Activated CD4-positive, alpha-beta T cell treated with anti-CD3 and anti-CD28 coated beads, Interleukin-2, Interleukin-4, amounts not matched to agents 100 ng/mL and 50 ng/mL, durations not matched to agents 16 hours and 8 hours (primary cell): Measurements from ENCODE around the gene PLXNB1.
"Not testable (repeated sequence)": the region's sequence is repeated elsewhere in the genome, so short reads cannot be mapped to it uniquely, and the experiment has no call there.

ENCODE experiments used
- DNase-seq: peaks from one replicate; pipeline ENCODE4 v3.0.0-alpha.2; 2020; ENCODE audit warnings: low spot score

Gene PLXNB1

DNA sequence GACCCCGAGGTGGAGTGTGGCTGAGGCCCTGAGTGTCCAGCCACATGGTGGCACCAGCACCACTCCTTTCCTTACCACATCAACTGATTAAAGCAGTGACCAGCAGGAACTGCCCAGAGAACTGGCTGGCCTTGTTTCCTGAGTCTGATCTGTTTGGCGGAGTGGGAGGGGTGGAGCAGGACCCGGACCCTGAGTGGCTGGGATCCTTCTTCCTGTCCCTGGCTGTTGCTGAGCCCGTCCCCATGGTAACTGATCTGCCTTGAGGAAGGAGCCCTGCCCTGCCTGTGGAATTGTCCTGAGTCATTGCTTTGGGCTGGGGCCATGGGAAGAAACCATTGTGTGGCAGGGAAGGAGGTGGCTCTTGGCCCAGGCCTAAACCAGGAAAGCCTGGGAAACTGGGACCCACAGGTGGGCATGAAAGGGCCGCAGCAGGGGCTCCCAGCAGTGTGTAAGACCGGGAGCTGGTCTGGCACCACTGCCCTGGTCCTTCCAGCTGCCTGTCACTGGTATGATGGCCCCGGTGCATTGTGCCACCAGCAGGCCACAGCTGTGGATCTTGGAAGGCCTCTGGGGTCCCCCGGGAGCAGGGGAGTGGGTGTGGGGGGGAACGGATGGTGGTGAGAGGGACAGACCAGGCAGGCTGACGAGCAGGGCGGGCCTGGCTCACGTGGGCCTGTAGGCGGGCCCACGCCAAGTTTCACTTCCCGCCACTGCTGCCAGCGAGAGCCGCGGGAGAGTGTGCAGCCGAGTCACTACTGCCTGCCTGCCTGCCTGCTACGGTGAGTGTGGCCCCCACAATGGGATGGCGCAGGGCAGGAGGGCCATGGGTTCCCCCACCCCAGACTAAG, 35.9 kb upstream of the PLXNB1 start:
- DNase-seq = peak; percentile 89

DNA sequence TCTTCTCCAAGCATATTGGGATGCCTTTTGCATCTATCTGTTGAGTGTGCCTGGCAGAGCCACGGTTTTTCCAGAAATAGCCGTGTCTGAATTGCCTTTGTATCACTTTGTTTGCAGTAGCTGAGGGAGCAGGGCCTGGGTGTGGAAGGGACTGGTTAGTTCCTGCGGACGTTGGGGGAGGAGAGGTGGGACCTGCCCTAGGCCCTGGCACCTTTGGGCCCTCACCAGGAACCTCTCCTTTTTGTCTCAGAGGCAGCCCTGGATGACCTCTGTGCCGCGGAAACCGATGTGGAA, 35.3 kb upstream of the PLXNB1 start:
- no peak for DNase-seq

DNA sequence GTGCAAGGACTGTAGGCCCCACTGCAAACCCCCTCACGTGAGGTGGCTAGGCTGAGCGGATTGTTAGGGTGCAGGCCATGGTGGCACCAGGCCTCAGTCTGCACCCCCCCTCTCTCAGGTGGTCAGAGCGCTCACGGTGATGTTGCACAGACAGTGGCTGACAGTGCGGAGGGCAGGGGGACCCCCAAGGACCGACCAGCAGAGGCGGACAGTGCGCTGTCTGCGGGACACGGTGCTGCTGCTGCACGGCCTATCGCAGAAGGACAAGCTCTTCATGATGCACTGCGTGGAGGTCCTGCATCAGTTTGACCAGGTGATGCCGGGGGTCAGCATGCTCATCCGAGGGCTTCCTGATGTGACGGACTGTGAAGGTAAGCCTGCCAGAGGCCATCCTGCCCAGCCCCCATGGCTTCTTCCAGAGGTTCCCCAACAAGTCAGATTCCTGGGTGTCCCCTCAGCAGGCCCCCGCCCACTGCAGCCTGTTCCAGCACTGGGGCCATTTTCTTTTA, 34.9 kb upstream of the PLXNB1 start:
- DNase-seq = no peak

DNA sequence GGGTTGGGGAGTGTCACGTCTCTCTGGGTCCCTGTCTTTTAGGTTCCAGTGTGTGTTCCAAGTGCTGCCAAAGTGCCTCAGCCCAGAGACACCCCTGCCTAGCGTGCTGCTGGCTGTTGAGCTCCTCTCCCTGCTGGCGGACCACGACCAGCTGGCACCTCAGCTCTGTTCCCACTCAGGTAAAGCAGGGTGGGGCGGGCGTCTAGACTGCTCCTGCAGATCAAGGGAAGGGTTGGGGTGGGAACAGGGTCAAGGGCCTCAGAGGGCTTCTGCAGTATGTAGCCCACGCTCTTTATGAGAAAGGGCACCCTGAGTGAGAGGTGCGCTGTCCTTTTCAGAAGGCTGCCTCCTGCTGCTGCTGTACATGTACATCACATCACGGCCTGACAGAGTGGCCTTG, 33.8 kb upstream of the PLXNB1 start:
- DNase-seq = no peak

DNA sequence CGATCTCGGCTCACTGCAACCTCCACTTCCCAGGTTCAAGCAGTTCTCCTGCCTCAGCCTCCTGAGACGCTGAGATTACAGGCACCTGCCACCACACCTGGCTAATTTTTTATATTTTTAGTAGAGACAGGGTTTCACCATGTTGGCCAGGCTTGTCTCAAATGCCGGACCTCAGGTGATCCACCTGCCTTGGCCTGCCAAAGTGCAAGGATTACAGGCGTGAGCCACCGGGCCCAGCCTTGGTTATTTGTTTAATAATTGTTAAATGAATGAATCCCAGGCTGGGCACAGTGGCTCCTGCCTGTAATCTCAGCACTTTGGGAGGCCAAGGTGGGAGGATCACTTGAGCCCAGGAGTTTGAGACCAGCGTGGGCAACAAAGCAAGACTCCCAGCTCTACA, 31.9 kb upstream of the PLXNB1 start:
- not testable (repeated sequence) for DNase-seq

DNA sequence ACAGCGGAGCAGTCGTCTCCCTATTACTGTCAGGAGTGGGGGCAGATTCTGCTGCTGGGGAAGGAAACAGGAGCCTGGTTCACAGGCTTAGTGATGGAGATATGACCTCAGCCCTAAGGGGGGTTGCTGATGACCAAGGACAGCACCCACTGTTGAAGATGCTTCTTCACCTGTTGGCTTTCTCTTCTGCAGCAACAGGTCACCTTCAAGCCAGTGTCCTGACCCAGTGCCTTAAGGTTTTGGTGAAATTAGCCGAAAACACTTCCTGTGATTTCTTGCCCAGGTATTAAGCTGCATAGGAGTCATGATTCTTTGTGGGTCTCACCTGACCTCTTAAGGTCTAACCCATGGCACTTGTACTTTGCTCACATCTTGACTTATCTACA, 30.6 kb upstream of the PLXNB1 start:
- no peak for DNase-seq

DNA sequence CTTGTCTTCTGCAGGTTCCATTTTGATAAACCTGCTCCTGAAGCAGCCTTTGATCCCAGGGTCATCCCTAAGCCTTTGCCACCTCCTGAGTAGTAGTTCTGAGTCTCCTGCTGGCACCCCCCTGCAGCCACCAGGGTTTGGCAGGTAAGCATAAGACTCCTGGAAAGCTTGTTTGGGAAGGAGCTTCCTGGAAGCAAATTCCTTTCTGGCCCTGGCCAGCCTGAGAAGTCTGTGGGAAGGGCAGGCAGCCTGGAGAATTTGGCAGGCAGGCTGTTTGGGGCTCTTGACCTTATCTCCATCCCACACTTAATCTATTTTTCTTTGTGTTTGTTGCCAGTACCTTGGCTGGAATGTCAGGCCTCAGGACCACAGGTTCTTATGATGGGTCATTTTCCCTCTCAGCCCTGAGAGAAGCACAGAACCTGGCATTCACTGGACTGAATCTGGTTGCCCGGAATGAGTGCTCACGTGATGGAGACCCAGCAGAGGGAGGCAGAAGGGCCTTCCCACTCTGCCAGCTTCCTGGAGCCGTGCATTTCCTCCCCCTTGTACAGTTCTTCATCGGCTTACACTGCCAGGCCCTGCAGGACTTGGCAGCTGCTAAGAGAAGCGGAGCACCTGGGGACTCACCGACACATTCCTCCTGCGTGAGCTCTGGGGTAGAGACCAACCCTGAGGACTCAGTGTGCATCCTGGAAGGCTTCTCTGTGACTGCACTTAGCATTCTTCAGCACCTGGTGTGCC, 30.1 kb upstream of the PLXNB1 start:
- no peak for DNase-seq

DNA sequence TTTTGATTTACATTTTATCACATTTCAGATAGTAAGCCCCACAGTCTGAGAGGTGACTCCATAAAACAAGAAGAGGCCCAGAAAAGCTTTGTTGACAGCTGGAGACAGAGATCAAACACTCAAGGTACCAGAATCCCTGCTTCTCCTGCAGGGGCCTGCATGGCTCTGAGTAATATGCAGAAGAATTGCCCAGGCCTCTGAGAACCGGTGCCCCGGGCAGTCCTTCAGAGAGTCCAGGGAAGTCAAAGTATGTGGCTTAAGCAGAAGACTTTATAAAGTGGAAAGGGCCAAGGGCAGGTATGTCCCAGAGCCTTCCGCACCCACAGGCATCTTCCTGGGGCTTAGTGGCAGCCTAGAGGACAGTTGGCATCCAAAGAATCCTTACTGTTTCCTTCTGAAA, 29.4 kb upstream of the PLXNB1 start:
- DNase-seq = no peak

DNA sequence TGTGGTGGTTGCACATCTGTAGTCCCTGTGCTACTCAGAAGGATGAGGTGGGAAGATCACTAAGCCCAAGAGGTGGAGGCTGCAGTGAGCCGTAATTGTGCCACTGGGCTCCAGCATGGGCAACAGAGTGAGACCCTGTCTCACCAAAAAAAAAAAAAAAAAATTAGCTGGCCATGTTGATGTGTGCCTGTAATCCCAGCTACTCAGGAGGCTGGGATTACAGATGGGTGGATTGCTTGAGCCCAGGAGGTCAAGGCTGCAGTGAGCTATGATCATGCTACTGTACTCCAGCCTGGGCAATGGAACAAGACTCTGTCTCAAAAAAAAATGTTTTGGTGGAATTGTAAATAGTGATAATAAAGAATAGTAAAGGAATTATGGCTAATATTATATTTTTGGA, 26.6 kb upstream of the PLXNB1 start:
- no peak for DNase-seq

DNA sequence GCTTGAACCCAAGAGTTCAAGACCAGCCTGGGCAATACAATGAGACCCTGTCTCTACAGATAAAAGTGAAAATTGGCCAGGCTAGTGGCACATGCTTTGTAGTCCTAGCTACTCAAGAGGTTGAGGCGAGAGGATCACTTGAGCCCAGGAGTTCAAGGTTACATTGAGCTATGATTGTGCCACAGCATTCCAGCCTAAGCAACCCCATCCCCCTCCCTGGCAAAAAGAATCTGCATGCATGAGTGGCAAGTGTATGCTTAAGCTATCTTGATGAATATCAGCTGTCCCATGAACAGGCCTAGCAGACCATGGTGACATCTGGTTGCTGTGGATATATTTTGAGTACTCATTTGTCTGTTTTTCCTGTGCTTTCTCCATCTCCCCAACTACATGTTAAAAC, 21.4 kb upstream of the PLXNB1 start:
- no peak for DNase-seq

DNA sequence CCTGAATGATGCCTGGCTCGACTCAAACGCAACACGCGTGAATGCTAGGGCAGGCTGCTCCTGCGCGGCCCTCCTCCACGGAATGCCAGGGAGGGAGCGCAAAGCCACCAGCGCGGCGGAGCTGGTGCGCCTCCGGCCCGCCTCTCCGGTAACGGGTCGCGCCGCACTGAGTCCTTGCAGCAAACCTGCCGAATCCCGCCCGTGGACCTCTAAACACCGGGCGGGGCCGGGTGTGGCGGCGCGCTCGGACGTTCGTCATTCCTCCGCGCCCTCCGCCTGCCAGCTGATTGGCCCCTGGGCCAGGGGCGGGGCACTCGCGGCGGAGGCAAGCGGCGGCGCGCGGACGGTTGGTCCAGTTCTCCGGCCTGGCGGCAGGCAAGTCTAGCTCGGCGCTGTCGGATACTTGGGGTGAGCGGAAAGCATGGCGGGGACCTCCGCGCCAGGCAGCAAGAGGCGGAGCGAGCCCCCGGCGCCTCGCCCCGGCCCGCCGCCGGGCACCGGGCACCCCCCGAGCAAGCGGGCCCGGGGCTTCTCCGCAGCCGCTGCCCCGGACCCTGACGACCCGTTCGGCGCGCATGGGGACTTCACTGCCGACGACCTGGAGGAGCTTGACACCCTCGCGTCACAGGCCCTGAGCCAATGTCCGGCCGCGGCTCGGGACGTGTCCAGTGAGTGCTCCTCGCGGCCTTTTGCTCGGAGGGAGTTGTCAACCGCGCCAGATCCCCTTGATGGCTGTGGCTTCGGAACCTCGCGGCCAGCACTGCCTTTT, 16.7 kb upstream of the PLXNB1 start, which contains the start of gene ATRIP:
Gene ATRIP, plus strand, starts transcription at position 313 of the 769 bp plus-strand sequence. Its CDS starts 109 bp downstream, at position 422.
- DNase-seq = peak; percentile 90

DNA sequence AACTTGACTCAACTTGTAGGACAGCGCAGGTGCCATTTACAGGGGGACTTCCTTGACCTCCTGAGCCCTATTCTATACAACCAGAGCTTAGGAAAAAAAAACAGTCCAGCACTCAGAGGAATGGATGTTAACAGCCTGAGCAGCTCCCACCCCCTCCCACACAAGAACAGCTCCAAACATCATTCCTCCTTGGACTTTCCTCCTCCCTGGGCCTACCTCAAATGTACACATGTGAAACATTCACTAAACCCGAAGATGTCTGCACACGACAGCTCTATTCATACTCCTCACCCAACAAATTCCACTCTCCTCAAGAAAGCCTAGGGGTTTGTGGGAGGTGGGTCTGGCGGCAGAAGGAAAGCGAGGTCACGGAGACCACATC, 16.1 kb upstream of the PLXNB1 start:
- DNase-seq = no peak

DNA sequence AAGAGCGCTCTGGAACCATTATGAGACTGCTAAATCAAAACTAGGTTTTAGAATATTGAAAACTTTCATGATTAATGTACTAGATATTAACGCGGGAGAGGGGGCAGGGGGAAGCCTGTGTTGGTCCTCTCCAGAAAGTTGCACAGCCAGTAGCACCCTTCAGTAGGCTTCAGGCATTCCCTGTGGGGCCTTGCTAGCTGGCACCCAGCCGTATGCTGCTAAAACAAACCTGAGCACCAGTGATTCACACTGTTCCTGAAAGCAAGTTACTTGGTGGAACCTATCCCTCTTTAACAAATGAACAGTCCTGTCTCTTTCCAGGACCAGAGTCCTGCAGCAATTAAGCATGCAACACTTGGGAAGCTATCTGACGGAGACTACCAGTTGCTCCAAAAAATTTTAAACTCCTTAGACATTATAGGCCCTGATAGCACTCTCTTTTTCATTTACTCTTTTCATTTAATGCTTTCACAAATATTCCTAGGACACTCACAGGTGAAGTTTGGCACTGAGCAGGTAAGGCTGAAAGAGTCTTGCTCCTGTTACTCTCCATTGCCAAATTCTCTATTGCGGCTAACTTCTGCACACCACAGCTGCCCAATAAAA, 15.5 kb upstream of the PLXNB1 start:
- no peak for DNase-seq

DNA sequence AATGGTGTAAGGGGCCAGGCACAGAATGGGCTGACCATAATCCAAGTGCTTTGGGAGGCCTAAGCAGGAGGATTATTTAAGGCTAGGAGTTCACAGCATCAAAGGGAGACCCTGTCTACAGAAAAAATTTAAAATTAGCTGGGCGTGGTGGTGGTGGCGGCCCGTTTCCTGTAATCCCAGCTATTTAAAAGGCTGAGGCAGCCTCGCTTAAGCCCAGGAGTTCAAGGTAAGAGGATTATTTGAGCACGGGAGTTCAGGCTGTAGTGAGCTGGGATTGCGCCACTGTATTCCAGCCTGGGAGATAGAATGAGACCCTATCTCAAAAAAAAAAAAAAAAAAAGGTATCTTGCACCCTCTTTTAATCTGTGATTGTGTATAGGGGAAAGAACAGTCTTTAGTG, 12.1 kb upstream of the PLXNB1 start:
- no peak for DNase-seq

DNA sequence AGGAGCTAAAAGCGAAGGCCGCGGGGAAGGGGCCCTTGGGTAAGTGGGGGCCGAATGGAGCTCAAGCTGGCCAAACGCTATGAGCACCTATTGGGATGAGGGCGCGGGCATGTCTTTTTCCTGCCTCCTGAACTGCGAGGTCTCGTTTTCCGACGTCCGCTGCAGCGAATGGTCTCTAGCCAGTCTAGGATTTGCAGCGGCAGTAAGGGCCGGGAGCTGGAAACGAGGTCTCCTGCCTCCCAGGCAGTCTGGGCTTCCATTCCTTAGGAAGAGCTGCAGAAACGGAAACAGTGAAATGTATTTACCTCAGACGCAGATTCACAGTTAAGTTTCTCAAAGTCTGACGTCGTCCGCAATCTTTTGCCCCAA, 10.7 kb upstream of the PLXNB1 start:
- DNase-seq = no peak

DNA sequence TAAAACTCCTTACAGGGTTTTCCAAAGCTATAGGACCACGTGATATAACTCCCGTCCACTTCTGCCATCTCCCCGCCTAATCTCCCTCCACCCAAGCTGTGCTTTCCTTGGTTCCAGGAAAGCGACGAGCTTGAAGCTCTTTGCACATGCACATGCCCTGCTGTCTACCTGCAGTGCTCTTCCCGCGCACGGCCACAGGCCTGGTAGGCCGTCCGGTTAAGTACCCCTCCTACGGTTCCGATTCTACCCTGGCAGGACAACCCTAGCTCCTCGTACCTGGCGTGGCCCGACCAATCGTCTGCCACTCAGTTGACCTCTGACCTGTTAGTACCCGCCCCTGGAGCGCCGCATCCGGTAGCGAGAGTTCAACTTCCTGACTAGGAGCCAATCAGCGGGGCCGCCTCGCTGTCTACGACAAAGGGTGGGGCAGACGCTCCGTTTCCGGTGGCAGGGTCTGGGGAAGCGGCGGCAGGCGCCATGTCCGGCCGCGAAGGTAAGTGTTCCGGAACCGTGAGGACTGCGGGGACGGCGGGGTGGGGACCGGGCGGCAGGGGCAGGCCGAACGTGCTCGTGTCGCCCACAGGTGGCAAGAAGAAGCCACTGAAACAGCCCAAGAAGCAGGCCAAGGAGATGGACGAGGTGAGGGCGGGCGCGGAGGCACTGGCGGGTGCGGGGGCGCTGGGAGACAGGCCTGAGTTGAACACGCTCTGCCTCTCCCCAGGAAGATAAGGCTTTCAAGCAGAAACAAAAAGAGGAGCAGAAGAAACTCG, 10.1 kb upstream of the PLXNB1 start, which contains the start of the genes CCDC51 and TMA7:
Gene CCDC51, minus strand, starts transcription at position 300 of the 770 bp plus-strand sequence. CDS start 4,991 bp downstream, outside the sequence.
Gene TMA7, plus strand, starts transcription at position 438 of the 770 bp plus-strand sequence. Its CDS starts 40 bp downstream, at position 478.
- DNase-seq = peak; percentile 99

DNA sequence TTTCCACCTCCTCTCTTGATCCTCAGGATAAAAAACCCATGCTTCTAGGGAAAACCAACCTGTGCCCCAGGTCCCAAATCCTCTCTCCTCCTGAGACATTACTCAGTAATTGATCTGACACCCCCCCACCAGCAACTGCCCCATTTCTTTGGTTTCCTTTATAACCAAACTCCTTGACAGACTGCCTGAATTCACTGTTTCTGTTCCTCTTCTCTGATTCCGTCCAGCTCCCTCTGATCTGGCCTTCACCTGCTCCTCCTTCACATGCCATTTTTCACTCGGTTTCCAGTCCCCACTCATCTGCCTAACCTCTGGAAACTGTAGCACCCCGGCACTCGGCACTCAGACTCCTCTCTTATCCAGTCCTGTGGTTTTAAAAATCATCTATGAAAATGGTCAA, 7.9 kb upstream of the PLXNB1 start:
- no peak for DNase-seq

DNA sequence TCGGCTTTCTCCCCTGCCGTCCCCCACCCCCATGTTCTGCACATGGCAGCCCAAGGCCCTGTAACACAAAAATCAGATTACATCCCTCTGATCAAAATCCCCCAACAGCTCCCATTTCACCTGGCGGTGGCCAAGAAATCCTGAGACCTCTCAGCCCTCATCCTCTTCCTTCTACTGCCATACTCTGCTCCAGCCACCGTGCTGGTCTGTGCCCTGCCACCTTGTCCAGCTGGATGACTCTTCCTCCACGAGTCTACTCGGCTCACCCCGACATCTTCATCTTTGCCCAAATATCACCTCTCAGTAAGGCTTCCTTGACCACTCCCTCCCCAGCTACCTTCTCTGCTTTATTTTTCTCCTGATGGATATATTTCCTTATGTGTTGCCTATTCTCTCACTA, 7.0 kb upstream of the PLXNB1 start:
- DNase-seq = no peak

DNA sequence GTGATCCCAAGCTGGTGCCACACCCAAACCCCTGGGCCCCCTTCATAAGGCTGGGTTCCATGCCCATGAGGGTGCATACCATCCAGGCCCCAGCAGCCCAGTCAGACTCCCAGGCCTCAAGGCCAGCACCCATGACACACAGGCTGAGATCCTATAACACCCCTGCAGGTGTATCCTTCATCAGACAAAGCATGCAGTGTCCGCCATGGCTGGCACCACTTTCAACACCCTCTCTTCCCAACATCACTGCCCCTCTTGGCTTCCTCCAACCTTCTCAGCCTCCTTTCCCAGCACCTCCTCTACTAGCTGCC, 6.5 kb upstream of the PLXNB1 start:
- DNase-seq = no peak

DNA sequence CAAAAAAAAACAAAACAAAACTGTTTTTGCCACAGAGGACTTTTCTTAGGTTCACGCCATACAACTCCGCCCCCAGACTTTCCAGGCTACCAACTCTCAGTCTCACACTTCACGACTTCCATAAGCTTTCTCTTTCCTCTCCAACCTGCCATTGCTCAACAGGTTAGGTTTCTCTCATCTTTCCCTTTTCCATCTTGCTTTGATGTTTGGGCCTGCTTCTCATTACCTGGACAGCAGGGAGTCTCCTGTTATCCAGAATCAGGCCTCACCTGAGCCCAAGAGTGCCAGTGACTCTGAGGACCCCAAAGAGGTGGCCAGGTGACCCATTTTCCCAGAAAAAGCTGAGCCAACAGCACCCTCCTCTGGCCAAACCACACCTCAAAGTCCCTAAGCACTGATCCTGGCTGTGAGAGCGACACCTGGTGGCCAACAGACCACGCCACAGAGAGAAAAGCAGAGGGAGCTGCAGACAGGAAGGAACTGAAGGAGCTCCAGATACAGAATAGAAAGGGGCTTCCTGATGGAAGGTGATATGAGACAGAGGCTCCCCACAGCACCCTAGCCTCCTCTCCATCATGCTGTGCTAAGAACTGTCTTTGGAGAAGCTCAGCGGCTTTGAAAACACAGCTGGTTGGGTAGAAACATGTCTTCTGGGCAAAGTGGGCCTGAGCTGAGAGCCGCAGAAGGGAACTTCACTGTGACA, 6.0 kb upstream of the PLXNB1 start:
- peak; percentile 89 for DNase-seq

DNA sequence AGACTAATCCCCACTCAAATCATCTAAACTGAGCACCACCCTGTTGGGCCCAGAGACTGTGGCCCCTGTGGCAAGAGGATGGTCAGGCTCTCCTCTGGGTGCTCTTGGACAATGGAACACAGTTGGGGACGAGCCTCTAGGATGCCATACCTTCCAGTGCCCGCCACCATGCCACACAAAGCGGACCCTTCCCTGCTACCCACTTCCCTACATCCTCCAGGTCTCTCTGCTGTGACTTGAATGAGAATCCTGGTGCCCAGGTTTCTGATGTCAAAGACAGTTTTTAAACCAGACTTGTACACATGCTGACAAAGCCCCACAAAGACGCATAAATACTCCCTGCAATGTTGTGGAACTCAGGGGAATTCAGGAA, 5.3 kb upstream of the PLXNB1 start:
- DNase-seq = no peak
